Measurements from ENCODE around the gene RGL2.
"Not testable (repeated sequence)": the region's sequence is repeated elsewhere in the genome, so short reads cannot be mapped to it uniquely, and the experiment has no call there.

The RGL2 gene

GRCh38 chr6:33288921-33289783 lies 9.6 kb downstream of the RGL2 start, which contains the start of the genes PFDN6 and WDR46:
TSS of gene PFDN6 (plus strand) at chr6:33289601. CDS start at chr6:33289857, 256 bp downstream.
TSS of gene WDR46 (minus strand) at chr6:33289239. CDS start at chr6:33289170, 69 bp downstream.
- no peak for TF ChIP-seq CTCF (IDR thresholded peaks at IDR 0.05; ENCODE audit: low read depth, low read length)

DNA sequence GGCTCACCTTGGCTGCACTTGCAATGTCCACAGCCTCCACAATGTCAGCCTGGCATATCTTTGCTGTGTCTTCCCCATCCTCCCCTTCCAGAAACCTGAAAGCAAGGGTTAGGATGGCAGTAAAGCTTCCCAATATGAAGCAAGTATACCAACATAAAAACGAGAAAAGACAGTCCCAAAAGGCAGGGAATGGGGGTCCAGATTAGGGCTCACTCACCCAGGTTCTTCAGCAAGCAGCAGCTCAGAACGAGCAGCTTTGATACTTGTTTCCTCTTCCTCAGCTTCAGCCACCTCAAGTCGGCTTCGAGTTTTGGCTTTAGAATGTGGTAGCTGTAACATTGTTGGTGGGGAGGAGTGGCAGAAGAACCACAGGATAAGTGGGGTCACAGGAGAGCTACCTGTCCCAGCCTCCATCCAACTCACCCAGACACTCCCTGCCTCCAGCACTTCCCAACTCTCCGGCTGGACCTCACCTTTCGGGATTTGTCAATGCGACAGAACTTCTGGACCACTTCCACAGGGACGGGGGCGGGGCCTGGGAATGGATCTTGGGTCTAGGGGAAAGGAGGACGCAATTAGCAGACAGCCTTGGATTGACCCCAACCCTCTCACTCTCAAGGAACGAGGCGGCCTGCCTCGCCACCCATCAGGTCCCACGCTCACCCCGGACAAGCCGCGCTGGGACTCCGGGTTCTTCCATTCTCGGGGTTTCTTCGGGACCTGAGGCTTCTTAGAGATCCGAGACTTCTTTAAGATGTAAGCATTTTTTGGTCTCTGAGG lies 10.4 kb downstream of the RGL2 start:
- H3K4me3 ChIP-seq (ENCODE audit: low read depth, low read length), result peak overlapping the region; percentile 98
- no peak for TF ChIP-seq CTCF (IDR thresholded peaks at IDR 0.05; ENCODE audit: low read depth, low read length)

More at GRCh38 chr6:33288921-33289783, 9.6 kb downstream of the RGL2 start, which contains the start of the genes PFDN6 and WDR46:
- peak within 1 kb of the TSS; percentile 98 for H3K4me3 ChIP-seq (ENCODE audit: low read depth, low read length)

- H3K4me3 ChIP-seq (ENCODE audit: low read depth, low read length), result no peak overlapping the region
- TF ChIP-seq CTCF (IDR thresholded peaks at IDR 0.05; ENCODE audit: low read depth, low read length), result no peak
These were observed 11.5 kb downstream of the RGL2 start for GRCh38 chr6:33286946-33287914.

GRCh38 chr6:33285214-33285613 lies 13.5 kb downstream of the RGL2 start:
- not testable (repeated sequence) for H3K4me3 ChIP-seq (ENCODE audit: low read depth, low read length)

GRCh38 chr6:33280539-33280938 lies 18.2 kb downstream of the RGL2 start:
- H3K4me3 ChIP-seq (ENCODE audit: low read depth, low read length), result no peak overlapping the region
- TF ChIP-seq CTCF (IDR thresholded peaks at IDR 0.05; ENCODE audit: low read depth, low read length), result no peak

DNA sequence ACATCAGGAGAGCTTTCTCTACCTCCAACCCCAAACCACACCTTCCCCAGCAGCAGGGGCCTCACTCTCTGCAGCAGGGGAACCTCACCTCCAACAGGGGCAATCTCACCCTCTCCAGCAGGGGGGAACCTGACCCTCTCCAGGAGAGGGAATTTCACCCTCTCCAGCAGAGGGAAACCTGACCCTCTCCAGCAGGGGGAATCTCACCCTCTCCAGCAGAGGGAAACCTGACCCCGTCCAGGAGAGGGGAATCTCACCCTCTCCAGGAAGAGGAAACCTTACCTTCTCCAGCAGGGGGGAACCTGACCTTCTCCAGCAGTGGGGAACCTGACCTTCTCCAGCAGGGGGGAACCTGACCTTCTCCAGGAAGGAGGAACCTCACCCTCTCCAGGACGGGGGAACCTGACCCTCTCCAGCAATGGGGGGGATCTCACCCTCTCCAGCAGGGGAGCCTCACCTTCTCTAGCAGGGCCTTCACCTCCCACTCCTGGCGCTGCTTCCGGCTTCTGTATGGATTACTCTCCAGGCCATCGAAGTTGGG lies 18.7 kb downstream of the RGL2 start:
- no peak overlapping the region for H3K4me3 ChIP-seq (ENCODE audit: low read depth, low read length)
- TF ChIP-seq CTCF (IDR thresholded peaks at IDR 0.05; ENCODE audit: low read depth, low read length), result peak; percentile 52

- H3K4me3 ChIP-seq (ENCODE audit: low read depth, low read length), result no peak overlapping the region
- TF ChIP-seq CTCF (IDR thresholded peaks at IDR 0.05; ENCODE audit: low read depth, low read length), result no peak
These were observed 19.5 kb downstream of the RGL2 start for GRCh38 chr6:33279257-33279695.

Measured in WI38 (cell line).